ENCODE measurements around the gene DUSP22.
"Not testable (repeated sequence)": the region's sequence is repeated elsewhere in the genome, so short reads cannot be mapped to it uniquely, and the experiment has no call there.

DUSP22 gene, protein sequence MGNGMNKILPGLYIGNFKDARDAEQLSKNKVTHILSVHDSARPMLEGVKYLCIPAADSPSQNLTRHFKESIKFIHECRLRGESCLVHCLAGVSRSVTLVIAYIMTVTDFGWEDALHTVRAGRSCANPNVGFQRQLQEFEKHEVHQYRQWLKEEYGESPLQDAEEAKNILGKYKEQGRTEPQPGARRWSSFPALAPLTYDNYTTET

DNA sequence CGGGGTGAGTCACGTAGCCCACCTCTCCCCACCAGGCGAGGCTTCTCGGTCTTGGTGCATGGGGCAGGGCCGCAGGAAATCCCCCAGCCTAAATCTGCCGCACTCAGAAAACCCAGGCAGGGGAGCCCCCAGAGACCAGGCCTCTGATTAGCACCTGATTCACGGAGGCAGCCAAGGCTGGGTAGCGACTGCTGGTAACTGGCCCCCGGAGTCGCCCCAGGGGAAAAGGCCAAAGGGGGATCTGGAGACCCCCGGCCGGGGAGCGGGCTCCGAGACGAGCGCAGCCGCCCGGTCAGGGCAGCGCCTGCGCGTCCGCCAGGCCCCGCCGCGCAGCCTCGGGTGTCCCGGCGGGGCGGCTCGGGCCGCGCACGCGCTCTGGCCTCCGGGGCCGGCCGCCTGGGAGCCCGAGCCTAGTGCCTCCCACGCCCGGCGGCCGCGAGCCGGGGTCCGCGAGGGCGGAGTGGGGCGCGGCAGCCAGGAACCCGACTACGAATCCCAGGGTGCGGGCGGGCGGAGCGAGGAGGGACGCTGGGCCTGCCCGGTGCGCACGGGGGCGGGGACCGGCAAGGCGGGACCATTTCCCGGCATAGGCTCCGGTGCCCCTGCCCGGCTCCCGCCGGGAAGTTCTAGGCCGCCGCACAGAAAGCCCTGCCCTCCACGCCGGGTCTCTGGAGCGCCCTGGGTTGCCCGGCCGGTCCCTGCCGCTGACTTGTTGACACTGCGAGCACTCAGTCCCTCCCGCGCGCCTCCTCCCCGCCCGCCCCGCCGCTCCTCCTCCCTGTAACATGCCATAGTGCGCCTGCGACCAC is at the start of gene DUSP22:
DUSP22 (plus strand) TSS at position 791 of the 809 bp plus-strand sequence. CDS start 53 bp downstream, outside the sequence.
- H3K27ac ChIP-seq: peak within 1 kb of the TSS; percentile 79
- TF ChIP-seq ZFX (IDR thresholded peaks at IDR 0.05): peak; percentile 81
- TF ChIP-seq, protein P1, sequence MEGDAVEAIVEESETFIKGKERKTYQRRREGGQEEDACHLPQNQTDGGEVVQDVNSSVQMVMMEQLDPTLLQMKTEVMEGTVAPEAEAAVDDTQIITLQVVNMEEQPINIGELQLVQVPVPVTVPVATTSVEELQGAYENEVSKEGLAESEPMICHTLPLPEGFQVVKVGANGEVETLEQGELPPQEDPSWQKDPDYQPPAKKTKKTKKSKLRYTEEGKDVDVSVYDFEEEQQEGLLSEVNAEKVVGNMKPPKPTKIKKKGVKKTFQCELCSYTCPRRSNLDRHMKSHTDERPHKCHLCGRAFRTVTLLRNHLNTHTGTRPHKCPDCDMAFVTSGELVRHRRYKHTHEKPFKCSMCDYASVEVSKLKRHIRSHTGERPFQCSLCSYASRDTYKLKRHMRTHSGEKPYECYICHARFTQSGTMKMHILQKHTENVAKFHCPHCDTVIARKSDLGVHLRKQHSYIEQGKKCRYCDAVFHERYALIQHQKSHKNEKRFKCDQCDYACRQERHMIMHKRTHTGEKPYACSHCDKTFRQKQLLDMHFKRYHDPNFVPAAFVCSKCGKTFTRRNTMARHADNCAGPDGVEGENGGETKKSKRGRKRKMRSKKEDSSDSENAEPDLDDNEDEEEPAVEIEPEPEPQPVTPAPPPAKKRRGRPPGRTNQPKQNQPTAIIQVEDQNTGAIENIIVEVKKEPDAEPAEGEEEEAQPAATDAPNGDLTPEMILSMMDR (conservative IDR thresholded peaks at IDR 0.05): no peak

- no peak for TF ChIP-seq ZFX (IDR thresholded peaks at IDR 0.05)
- TF ChIP-seq, protein P1 (conservative IDR thresholded peaks at IDR 0.05): no peak
- H3K27ac ChIP-seq: no peak overlapping the region
Observed at GRCh38 chr6:246352-246751, 45.9 kb upstream of the DUSP22 start.

DNA sequence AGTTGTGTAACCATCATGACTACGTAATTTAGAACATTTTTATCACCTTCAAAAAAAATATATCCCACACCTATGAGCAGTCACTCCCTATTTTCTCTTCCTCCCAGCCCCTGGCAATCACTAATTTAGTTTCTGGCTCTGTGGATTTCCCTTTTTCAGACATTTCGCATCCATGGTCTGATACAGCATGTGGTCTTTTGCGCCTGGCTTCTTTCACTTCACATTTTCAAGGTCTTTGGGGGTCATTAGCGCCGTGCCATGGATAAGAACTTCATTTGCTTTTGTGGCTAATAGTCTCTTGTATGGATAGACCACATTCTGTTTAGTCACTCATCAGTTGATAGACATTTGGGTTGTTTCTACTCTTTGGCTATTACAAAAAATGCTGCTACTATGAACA is 44.9 kb upstream of the DUSP22 start:
- no peak overlapping the region for H3K27ac ChIP-seq
- TF ChIP-seq ZFX (IDR thresholded peaks at IDR 0.05): no peak
- TF ChIP-seq, protein P1 (conservative IDR thresholded peaks at IDR 0.05): no peak

DNA sequence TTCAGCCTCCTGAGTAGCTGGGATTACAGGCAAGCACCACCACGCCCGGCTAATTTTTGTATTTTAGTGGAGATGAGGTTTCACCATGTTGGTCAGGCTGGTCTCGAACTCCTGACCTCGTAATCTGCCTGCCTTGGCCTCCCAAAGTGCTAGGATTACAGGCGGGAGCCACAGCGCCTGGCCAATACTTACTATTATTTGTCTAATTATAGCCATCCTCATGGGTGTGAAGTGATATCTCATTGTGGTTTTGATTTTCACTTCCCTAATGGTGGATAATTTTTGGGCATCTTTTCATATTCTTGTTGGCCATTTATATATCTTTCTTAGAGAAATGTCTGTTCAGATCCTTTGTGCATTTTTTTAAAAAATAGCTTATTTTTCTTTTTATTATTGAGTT is 44.2 kb upstream of the DUSP22 start:
- not testable (repeated sequence) for H3K27ac ChIP-seq

- H3K27ac ChIP-seq: no peak overlapping the region
- TF ChIP-seq, protein P1 (conservative IDR thresholded peaks at IDR 0.05): no peak
- no peak for TF ChIP-seq ZFX (IDR thresholded peaks at IDR 0.05)
Observed at GRCh38 chr6:250676-251075, 41.6 kb upstream of the DUSP22 start.

GRCh38 chr6:251920-252319 is 40.4 kb upstream of the DUSP22 start:
- TF ChIP-seq, protein P1 (conservative IDR thresholded peaks at IDR 0.05): no peak
- no peak for TF ChIP-seq ZFX (IDR thresholded peaks at IDR 0.05)

GRCh38 chr6:252775-253535 is 39.3 kb upstream of the DUSP22 start:
- H3K27ac ChIP-seq: no peak overlapping the region

More at GRCh38 chr6:251920-252319, 40.4 kb upstream of the DUSP22 start:
- no peak overlapping the region for H3K27ac ChIP-seq

More at GRCh38 chr6:252775-253535, 39.3 kb upstream of the DUSP22 start:
- no peak for TF ChIP-seq ZFX (IDR thresholded peaks at IDR 0.05)
- TF ChIP-seq, protein P1 (conservative IDR thresholded peaks at IDR 0.05): no peak
